Activated CD8-positive, alpha-beta memory T cell treated with anti-CD3 and anti-CD28 coated beads, Interleukin-2, amount 50 U/mL, for 24 hours (primary cell): ENCODE results near the gene MTARC1.

ENCODE experiments used
- DNase-seq: peaks from one replicate; pipeline ENCODE4 v3.0.0-alpha.2; 2020; ENCODE audit errors: extremely low read depth

MTARC1 gene

GRCh38 chr1:220786337-220787068, at the start of gene MTARC1:
Gene MTARC1, plus strand, starts transcription at chr1:220786913. Its CDS starts 32 bp downstream, at chr1:220786945.
- no peak for DNase-seq

GRCh38 chr1:220741349-220741748, 45.4 kb upstream of the MTARC1 start:
- DNase-seq = no peak

GRCh38 chr1:220741825-220742224, 44.9 kb upstream of the MTARC1 start:
- DNase-seq = no peak

- DNase-seq = no peak
Observed at GRCh38 chr1:220742520-220742919, 44.2 kb upstream of the MTARC1 start.

GRCh38 chr1:220746851-220747250, 39.9 kb upstream of the MTARC1 start:
- no peak for DNase-seq

- DNase-seq = no peak
Observed at GRCh38 chr1:220747437-220748088, 39.1 kb upstream of the MTARC1 start.

GRCh38 chr1:220748089-220748934, 38.4 kb upstream of the MTARC1 start, which contains the start of gene MTARC2:
Gene MTARC2, plus strand, starts transcription at chr1:220748322. Its CDS starts 210 bp downstream, at chr1:220748532.
- DNase-seq = no peak

GRCh38 chr1:220748936-220749335, 37.8 kb upstream of the MTARC1 start:
- no peak for DNase-seq

- no peak for DNase-seq
Observed at GRCh38 chr1:220750131-220750515, 36.6 kb upstream of the MTARC1 start.

- no peak for DNase-seq
Observed at GRCh38 chr1:220751111-220751510, 35.6 kb upstream of the MTARC1 start.

- DNase-seq = no peak
Observed at GRCh38 chr1:220754212-220754917, 32.3 kb upstream of the MTARC1 start.

- no peak for DNase-seq
Observed at GRCh38 chr1:220754918-220755295, 31.8 kb upstream of the MTARC1 start.

GRCh38 chr1:220755309-220755708, 31.4 kb upstream of the MTARC1 start:
- no peak for DNase-seq

- no peak for DNase-seq
Observed at GRCh38 chr1:220757441-220757840, 29.3 kb upstream of the MTARC1 start.

- no peak for DNase-seq
Observed at GRCh38 chr1:220759147-220759546, 27.6 kb upstream of the MTARC1 start.

- DNase-seq = no peak
Observed at GRCh38 chr1:220761688-220762427, 24.9 kb upstream of the MTARC1 start.

GRCh38 chr1:220764757-220765156, 22.0 kb upstream of the MTARC1 start:
- no peak for DNase-seq

- no peak for DNase-seq
Observed at GRCh38 chr1:220767312-220768125, 19.2 kb upstream of the MTARC1 start.

- no peak for DNase-seq
Observed at GRCh38 chr1:220768126-220768601, 18.5 kb upstream of the MTARC1 start.

GRCh38 chr1:220769205-220769604, 17.5 kb upstream of the MTARC1 start:
- no peak for DNase-seq
